Forelimb muscle (tissue), 1 donor: ENCODE measurements around the gene SMAD9. TPM values are rescaled to one million over a fixed set of nuclear protein-coding genes. Genes with fewer than 3 reads are reported as not detected.
A peak's percentile ranks its signal among the peaks of the same experiment; 100 is the strongest.

Experiments
- DNase-seq: peaks from one replicate; pipeline ENCODE4 v3.0.0-alpha.2; 2013; ENCODE audit warnings: low read depth
- polyA plus RNA-seq: library from polyadenylated mRNA; unstranded; fragments of 120-200 nt; gene quantifications from one replicate; pipeline ENCODE4 v1.2.1, GENCODE V29; 2013; ENCODE audit not compliant: insufficient read length

SMAD9 gene
- polyA plus RNA-seq = 13.3 TPM

- DNase-seq = no peak
Measured at GRCh38 chr13:36919833-36920615, at the start of gene SMAD9. Gene SMAD9 (minus strand): TSS chr13:36920238. CDS start chr13:36879689, 40,549 bp downstream.

GRCh38 chr13:36966404-36966803, 46.4 kb upstream of the SMAD9 start:
- DNase-seq = no peak

- no peak for DNase-seq
Measured at GRCh38 chr13:36965767-36966166, 45.7 kb upstream of the SMAD9 start.

- DNase-seq = peak; percentile 72
Measured at GRCh38 chr13:36959456-36960116, 39.5 kb upstream of the SMAD9 start.

- no peak for DNase-seq
Measured at GRCh38 chr13:36954542-36954941, 34.5 kb upstream of the SMAD9 start.

- DNase-seq = no peak
Measured at GRCh38 chr13:36950920-36951319, 30.9 kb upstream of the SMAD9 start.

GRCh38 chr13:36950330-36950729, 30.3 kb upstream of the SMAD9 start:
- no peak for DNase-seq

- DNase-seq = no peak
Measured at GRCh38 chr13:36945078-36945477, 25.0 kb upstream of the SMAD9 start.

GRCh38 chr13:36925603-36926002, 5.6 kb upstream of the SMAD9 start:
- DNase-seq = no peak

GRCh38 chr13:36924001-36924400, 4.0 kb upstream of the SMAD9 start:
- DNase-seq = no peak

- no peak for DNase-seq
Measured at GRCh38 chr13:36921631-36922301, 1.7 kb upstream of the SMAD9 start.

GRCh38 chr13:36920616-36921185, 663 bp upstream of the SMAD9 start:
- no peak for DNase-seq

GRCh38 chr13:36919171-36919832, 736 bp downstream of the SMAD9 start:
- no peak for DNase-seq

GRCh38 chr13:36918246-36919131, 1.5 kb downstream of the SMAD9 start:
- no peak for DNase-seq

- DNase-seq = no peak
Measured at GRCh38 chr13:36917311-36917710, 2.7 kb downstream of the SMAD9 start.

GRCh38 chr13:36915896-36916640, 4.0 kb downstream of the SMAD9 start:
- no peak for DNase-seq

- no peak for DNase-seq
Measured at GRCh38 chr13:36915106-36915505, 4.9 kb downstream of the SMAD9 start.

- no peak for DNase-seq
Measured at GRCh38 chr13:36914648-36915047, 5.4 kb downstream of the SMAD9 start.

GRCh38 chr13:36913463-36913862, 6.6 kb downstream of the SMAD9 start:
- DNase-seq = no peak

- DNase-seq = no peak
Measured at GRCh38 chr13:36912973-36913372, 7.1 kb downstream of the SMAD9 start.
